Liver (tissue), 3 donors: ENCODE results near the gene CRHR1.

Experiments
- ATF3 ChIP-seq: IDR thresholded peaks from 2 replicates; pipeline ENCODE4 v1.6.1; 2016; ENCODE audit warnings: antibody characterized with exemption
- CTCF ChIP-seq: fragments of 150-350 bp; IDR thresholded peaks from 2 replicates; pipeline ENCODE4 v1.5.1; 2017; ENCODE audit warnings: improper control_type of control experiment, low read depth, low read length; ENCODE audit not compliant: missing input control
- EGR1 ChIP-seq, 2 donors: IDR thresholded peaks; 2 replicates each; pipeline ENCODE4 v1.6.1; 2016 to 2018; ENCODE audit warnings: antibody characterized with exemption in 2 of 2, low read depth in 2 of 2
- FOXA2 ChIP-seq: IDR thresholded peaks from 2 replicates; pipeline ENCODE4 v1.6.1; 2016; ENCODE audit warnings: antibody characterized with exemption
- GABPA ChIP-seq, 2 donors: IDR thresholded peaks in 1 of 2; conservative IDR thresholded peaks in 1 of 2; 2 replicates each; pipeline ENCODE4 v1.6.1; 2016; ENCODE audit warnings: antibody characterized with exemption in 2 of 2, mild to moderate bottlenecking in 1 of 2, moderate library complexity in 1 of 2
- JUND ChIP-seq, 2 donors: IDR thresholded peaks; 2 replicates each; pipeline ENCODE4 v1.6.1; 2016; ENCODE audit warnings: antibody characterized with exemption in 2 of 2
- NR2F2 ChIP-seq: IDR thresholded peaks from 2 replicates; pipeline ENCODE4 v1.6.1; 2016; ENCODE audit warnings: antibody characterized with exemption
- RAD21 ChIP-seq, 2 donors: IDR thresholded peaks; 2 replicates each; pipeline ENCODE4 v1.6.1; 2016; ENCODE audit warnings: antibody characterized with exemption in 2 of 2, mild to moderate bottlenecking in 2 of 2
- REST ChIP-seq: IDR thresholded peaks from 2 replicates; pipeline ENCODE4 v1.6.1; 2016; ENCODE audit warnings: antibody characterized with exemption, mild to moderate bottlenecking
- RXRA ChIP-seq, 2 donors: IDR thresholded peaks; 2 replicates each; pipeline ENCODE4 v1.6.1; 2017 to 2018; ENCODE audit warnings: antibody characterized with exemption in 2 of 2, mild to moderate bottlenecking in 1 of 2
- SP1 ChIP-seq: IDR thresholded peaks from 2 replicates; pipeline ENCODE4 v1.6.1; 2018; ENCODE audit warnings: antibody characterized with exemption, mild to moderate bottlenecking
- TAF1 ChIP-seq: conservative IDR thresholded peaks from 2 replicates; pipeline ENCODE4 v1.6.1; 2016; ENCODE audit warnings: antibody characterized with exemption, mild to moderate bottlenecking
- YY1 ChIP-seq: IDR thresholded peaks from 2 replicates; pipeline ENCODE4 v1.6.1; 2016; ENCODE audit warnings: antibody characterized with exemption, mild to moderate bottlenecking
- donor health status: healthy.
- donor health status: healthy.

- TF ChIP-seq RAD21 (IDR thresholded peaks at IDR 0.05) (no peak), CTCF (no peak), TAF1 (no peak), REST (no peak), SP1 (no peak), JUND (IDR thresholded peaks at IDR 0.05) (no peak), GABPA (IDR thresholded peaks at IDR 0.05 in 1 of 2, conservative IDR thresholded peaks at IDR 0.05 in 1 of 2) (no peak), EGR1 (IDR thresholded peaks at IDR 0.05; ENCODE audit: low read depth in 2 of 2) (no peak), ATF3 (no peak), RXRA (IDR thresholded peaks at IDR 0.05) (no peak), YY1 (no peak), NR2F2 (no peak), FOXA2 (no peak)
Observed at GRCh38 chr17:45846223-45846622, 62.1 kb downstream of the CRHR1 start.
